Hepatocyte (in vitro differentiated cells): Measurements from ENCODE around the gene NHERF2. TPM values are rescaled to one million over a fixed set of nuclear protein-coding genes. Genes with fewer than 3 reads are reported as not detected.

Experiments
- DNase-seq: peaks from one replicate; pipeline ENCODE4 v3.0.0-alpha.2; 2016; ENCODE audit warnings: low spot score
- H2AFZ ChIP-seq: fragments of 200-600 bp; sonication (generic); 2 replicates; pipeline ENCODE4 v1.6.0; 2016; ENCODE audit warnings: antibody characterized with exemption, mild to moderate bottlenecking
- H3K27ac ChIP-seq: fragments of 200-600 bp; sonication (generic); 2 replicates; pipeline ENCODE4 v1.5.1; 2016; ENCODE audit warnings: mild to moderate bottlenecking
- H3K27me3 ChIP-seq: fragments of 200-600 bp; sonication (generic); 2 replicates; pipeline ENCODE4 v1.6.1; 2016
- H3K36me3 ChIP-seq: fragments of 200-600 bp; sonication (generic); replicated peaks from 2 replicates; pipeline ENCODE4 v1.5.1; 2016; ENCODE audit warnings: low read depth; ENCODE audit not compliant: insufficient read depth
- H3K4me1 ChIP-seq: fragments of 200-600 bp; sonication (generic); 2 replicates; pipeline ENCODE4 v1.5.1; 2016; ENCODE audit warnings: mild to moderate bottlenecking, moderate library complexity; ENCODE audit not compliant: insufficient read depth
- H3K4me2 ChIP-seq: fragments of 200-600 bp; sonication (generic); 2 replicates; pipeline ENCODE4 v1.6.0; 2016
- H3K4me3 ChIP-seq: fragments of 200-600 bp; sonication (generic); 2 replicates; pipeline ENCODE4 v1.5.1; 2016; ENCODE audit warnings: mild to moderate bottlenecking
- H3K79me2 ChIP-seq: fragments of 200-600 bp; sonication (generic); 2 replicates; pipeline ENCODE4 v1.6.0; 2017; ENCODE audit warnings: mild to moderate bottlenecking
- H3K9me2 ChIP-seq: fragments of 200-600 bp; sonication (generic); replicated peaks from 2 replicates; pipeline ENCODE4 v1.6.0; 2017; ENCODE audit warnings: mild to moderate bottlenecking; ENCODE audit not compliant: insufficient read depth
- H3K9me3 ChIP-seq: fragments of 200-600 bp; sonication (generic); 2 replicates; pipeline ENCODE4 v1.5.1; 2016; ENCODE audit warnings: low read depth, mild to moderate bottlenecking
- H4K20me1 ChIP-seq: fragments of 200-600 bp; sonication (generic); 2 replicates; pipeline ENCODE4 v1.6.0; 2016; ENCODE audit warnings: mild to moderate bottlenecking; ENCODE audit not compliant: insufficient read depth, poor library complexity, severe bottlenecking
- CTCF ChIP-seq: fragments of 200-600 bp; sonication (generic); IDR thresholded peaks from 2 replicates; pipeline ENCODE4 v1.5.1; 2016; ENCODE audit warnings: antibody characterized with exemption, mild to moderate bottlenecking; ENCODE audit not compliant: poor library complexity
- EZH2 ChIP-seq: fragments of 200-600 bp; sonication (generic); IDR thresholded peaks from 2 replicates; pipeline ENCODE4 v1.6.1; 2016; ENCODE audit warnings: antibody characterized with exemption, mild to moderate bottlenecking, borderline replicate concordance
- EZH2phosphoT487 ChIP-seq: fragments of 200-600 bp; sonication (generic); IDR thresholded peaks from one replicate; pipeline ENCODE4 v1.6.1; 2018; ENCODE audit warnings: antibody characterized with exemption, mild to moderate bottlenecking, low read depth, moderate library complexity; ENCODE audit not compliant: unreplicated experiment, severe bottlenecking
- WGBS: methylation state at CpG from one replicate; pipeline ENCODE4 v1.1.6; 2016; ENCODE audit warnings: low lambda C conversion rate; ENCODE audit errors: missing lambda C conversion rate; 5-methylcytosine and 5-hydroxymethylcytosine counted together
- polyA plus RNA-seq: library from polyadenylated mRNA; unstranded; fragments of >200 nt; fragmentation: Nextera tagmentation; extraction: Ambion mirVana; gene quantifications from 2 replicates; pipeline ENCODE4 v1.2.1, GENCODE V29; 2016
- total RNA-seq: library from RNA; depleted of rRNA; stranded (reverse); fragments of >200 nt; gene quantifications from 2 replicates; pipeline ENCODE4 v1.2.3, GENCODE V29; 2014

NHERF2 gene
- total and polyA plus RNA-seq, 2 experiments from 2014 or later, result 29.6 to 43.8 TPM

- H3K4me2 ChIP-seq, result no peak overlapping the region
- H3K27ac ChIP-seq, result no peak overlapping the region
- H4K20me1 ChIP-seq, result no peaks in the 10 kb centered on the region
- DNase-seq, result no peak
- WGBS, result 85% methylated on average over 28 of the region's 32 CpGs
- no peak overlapping the region for H2AFZ ChIP-seq
- H3K9me2 ChIP-seq, result no peaks in the 10 kb centered on the region
- H3K9me3 ChIP-seq, result no peaks in the 10 kb centered on the region
- TF ChIP-seq CTCF, result no peak
- no peak for TF ChIP-seq EZH2
- TF ChIP-seq EZH2phosphoT487, result no peak
- no peaks in the 10 kb centered on the region for H3K27me3 ChIP-seq
- no peaks in the 10 kb centered on the region for H3K36me3 ChIP-seq
- no peak overlapping the region for H3K4me3 ChIP-seq
- no peaks in the 10 kb centered on the region for H3K4me1 ChIP-seq
- no peaks in the 10 kb centered on the region for H3K79me2 ChIP-seq
Observed at GRCh38 chr16:2082171-2082982, 55.7 kb downstream of the NHERF2 start.

- no peaks in the 10 kb centered on the region for H3K4me1 ChIP-seq
- H3K27ac ChIP-seq, result no peak overlapping the region
- H3K4me2 ChIP-seq, result no peak overlapping the region
- no peaks in the 10 kb centered on the region for H3K27me3 ChIP-seq
- H3K9me2 ChIP-seq, result no peaks in the 10 kb centered on the region
- no peak for DNase-seq
- no peaks in the 10 kb centered on the region for H3K36me3 ChIP-seq
- no peaks in the 10 kb centered on the region for H4K20me1 ChIP-seq
- TF ChIP-seq EZH2 (no peak), CTCF (no peak), EZH2phosphoT487 (no peak)
- WGBS, result 90% methylated on average over 16 of the region's 16 CpGs
- H3K4me3 ChIP-seq, result no peak overlapping the region
- no peak overlapping the region for H2AFZ ChIP-seq
- H3K79me2 ChIP-seq, result no peaks in the 10 kb centered on the region
- H3K9me3 ChIP-seq, result no peaks in the 10 kb centered on the region
Observed at GRCh38 chr16:2082983-2083364, 56.3 kb downstream of the NHERF2 start.

- H3K9me3 ChIP-seq, result no peaks in the 10 kb centered on the region
- no peaks in the 10 kb centered on the region for H3K9me2 ChIP-seq
- 95% methylated on average over 19 of the region's 19 CpGs for WGBS
- no peak overlapping the region for H3K27ac ChIP-seq
- no peaks in the 10 kb centered on the region for H3K79me2 ChIP-seq
- TF ChIP-seq EZH2phosphoT487 (no peak), EZH2 (no peak), CTCF (no peak)
- H3K36me3 ChIP-seq, result no peaks in the 10 kb centered on the region
- H3K4me2 ChIP-seq, result no peak overlapping the region
- H2AFZ ChIP-seq, result no peak overlapping the region
- no peaks in the 10 kb centered on the region for H4K20me1 ChIP-seq
- DNase-seq, result no peak
- no peaks in the 10 kb centered on the region for H3K4me1 ChIP-seq
- H3K4me3 ChIP-seq, result no peak overlapping the region
- no peaks in the 10 kb centered on the region for H3K27me3 ChIP-seq
Observed at GRCh38 chr16:2083409-2083808, 56.7 kb downstream of the NHERF2 start.
